Anterior cingulate cortex (tissue), 58 donors: ENCODE measurements around the gene CHST8.
"Not testable (repeated sequence)": the region's sequence is repeated elsewhere in the genome, so short reads cannot be mapped to it uniquely, and the experiment has no call there.

Experiments used
- DNase-seq, 58 donors: peaks; one replicate each; lab custom pipeline; 2025; lab: John Stamatoyannopoulos, UW

CHST8 gene

GRCh38 chr19:33819078-33819477 lies 197.3 kb downstream of the CHST8 start:
- DNase-seq: not testable (repeated sequence)

DNA sequence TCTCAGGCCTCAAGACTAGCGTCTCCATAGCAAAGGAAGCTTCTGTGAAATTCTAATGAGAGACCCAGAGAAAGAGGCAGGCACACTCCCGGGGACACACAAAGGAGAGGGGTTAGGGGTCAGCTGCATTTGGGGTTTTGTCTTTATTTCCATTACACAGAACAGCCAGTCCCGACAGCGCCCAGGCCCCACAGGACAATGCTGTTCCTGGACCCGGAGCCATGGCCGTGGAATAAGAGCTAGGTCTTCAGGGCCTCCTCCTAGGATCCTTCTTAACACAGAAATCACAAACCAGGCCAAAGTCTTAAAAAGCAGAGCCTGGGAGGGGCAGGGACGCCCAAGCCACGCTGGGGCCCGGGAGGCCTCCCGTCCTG lies 197.7 kb downstream of the CHST8 start:
- DNase-seq: peak in 8 of 58 donors; percentile 13 to 59 (median 26)

DNA sequence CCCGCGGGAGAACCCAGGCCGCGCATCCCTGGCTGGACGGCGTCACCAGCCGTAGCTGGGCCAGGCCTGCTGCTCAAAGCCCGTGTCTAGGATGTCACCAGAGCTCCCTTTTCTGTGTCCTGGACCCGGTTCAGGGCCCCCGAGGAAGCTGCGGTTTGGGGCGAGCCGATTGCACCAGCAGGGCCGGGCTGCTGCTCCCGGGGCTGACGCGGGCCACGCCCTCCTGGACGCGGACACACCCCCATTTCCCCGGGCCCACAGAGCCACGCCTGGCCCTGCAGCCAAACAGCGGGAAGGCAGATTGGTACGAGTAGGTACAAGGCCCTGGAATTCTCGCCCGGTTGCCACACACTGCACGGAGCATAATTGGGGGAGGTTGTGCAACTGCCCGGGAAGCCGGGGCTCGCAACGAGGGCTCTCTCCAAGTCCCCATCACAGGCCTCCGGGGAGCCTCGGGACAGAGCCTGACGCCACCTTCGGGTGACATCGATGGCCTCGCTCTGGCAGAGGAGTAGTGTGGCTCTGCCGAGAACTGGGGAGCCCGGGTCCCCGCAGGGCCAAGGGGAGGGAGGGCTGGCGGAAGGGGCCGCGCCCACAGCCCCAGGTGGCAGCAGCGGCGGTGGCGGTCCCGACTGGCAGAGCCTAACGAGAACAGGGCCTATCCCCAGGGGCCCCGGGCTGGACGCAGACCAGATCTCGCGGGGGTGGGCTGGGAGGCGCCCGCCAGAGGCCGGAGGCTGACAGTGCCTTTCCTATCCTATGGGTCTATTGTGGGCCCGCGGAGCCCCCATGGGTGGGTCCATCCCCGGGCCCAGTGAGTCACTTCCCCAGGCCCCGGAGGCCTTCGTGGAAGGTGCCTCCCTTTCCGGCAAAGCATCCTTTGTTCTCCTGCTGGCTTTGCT lies 198.4 kb downstream of the CHST8 start:
- peak in 9 of 58 donors; percentile 3 to 59 (median 28) for DNase-seq

- no peak for DNase-seq
Measured at GRCh38 chr19:33821871-33822270, 200.1 kb downstream of the CHST8 start.
